ENCODE data around the gene CHD3. TPM values are rescaled to one million over a fixed set of nuclear protein-coding genes. Genes with fewer than 3 reads are reported as not detected.

The CHD3 gene
- total and polyA plus RNA-seq, 8 donors = 35.9 to 143 (median 45.3) TPM

GRCh38 chr17:7843257-7843535 is 45.4 kb upstream of the CHD3 start:
- ATAC-seq (no peak), DNase-seq (peak in 2 of 6 donors; percentile 67 to 80), FAIRE-seq (no peak)
- WGBS, 2 donors = 0 to 1% methylated on average over 17 of the region's 17 CpGs
- peaks cover 0 to 7% (median 6%) of the 10 kb centered on the region in 3 donors for H3K36me3 ChIP-seq
- H3K27ac ChIP-seq = peak overlapping the region; percentile 90 to 99 (median 96)
- no peaks in the 10 kb centered on the region for H3K9me3 ChIP-seq
- H3K4me1 ChIP-seq = peaks cover 13 to 23% (median 17%) of the 10 kb centered on the region in 3 donors
- H3K4me3 ChIP-seq = peak overlapping the region; percentile 56 to 71 (median 61)
- no peaks in the 10 kb centered on the region for H3K27me3 ChIP-seq
- intact Hi-C loops (cut with DNase I) = no loop called here
- TF ChIP-seq CTCF (IDR thresholded peaks at IDR 0.05) = no peak

- H3K27me3 ChIP-seq = no peaks in the 10 kb centered on the region
- 0 to 1% methylated on average over 45 to 61 of the region's 61 CpGs for WGBS, 2 donors
- DNase-seq (peak; percentile 84 to 93 (median 89)), ATAC-seq (peak; percentile 42 to 59 (median 55)), FAIRE-seq (no peak)
- intact Hi-C loops (cut with DNase I) = no loop called here
- H3K36me3 ChIP-seq = peaks cover 0 to 9% (median 6%) of the 10 kb centered on the region in 3 donors
- no peaks in the 10 kb centered on the region for H3K9me3 ChIP-seq
- peak overlapping the region; percentile 56 to 71 (median 61) for H3K4me3 ChIP-seq
- no peak for TF ChIP-seq CTCF (IDR thresholded peaks at IDR 0.05)
- peak overlapping the region; percentile 90 to 99 (median 96) for H3K27ac ChIP-seq
- peaks cover 13 to 22% (median 17%) of the 10 kb centered on the region in 3 donors for H3K4me1 ChIP-seq
These were observed 44.9 kb upstream of the CHD3 start for GRCh38 chr17:7843536-7844291.

- peak; percentile 89 to 95 (median 90) for DNase-seq
- H3K36me3 ChIP-seq = peaks cover 0 to 17% (median 6%) of the 10 kb centered on the region in 3 donors
- peak overlapping the region; percentile 90 to 99 (median 96) for H3K27ac ChIP-seq
- WGBS, 2 donors = 0% methylated on average over 68 to 71 of the region's 71 CpGs
- ATAC-seq = peak; percentile 49 to 72 (median 67)
- no peaks in the 10 kb centered on the region for H3K9me3 ChIP-seq
- no peak for FAIRE-seq
- peaks cover 13 to 18% (median 17%) of the 10 kb centered on the region in 3 donors for H3K4me1 ChIP-seq
- H3K4me3 ChIP-seq = peak overlapping the region; percentile 56 to 71 (median 61)
- TF ChIP-seq CTCF (IDR thresholded peaks at IDR 0.05) = no peak
- no peaks in the 10 kb centered on the region for H3K27me3 ChIP-seq
- intact Hi-C loops (cut with DNase I) = no loop called here
These were observed 44.1 kb upstream of the CHD3 start for GRCh38 chr17:7844292-7845154.

- no peak for TF ChIP-seq CTCF (IDR thresholded peaks at IDR 0.05)
- Histone ChIP-seq H3K4me1 (peaks cover 13 to 18% (median 17%) of the 10 kb centered on the region in 3 donors), H3K27me3 (no peaks in the 10 kb centered on the region), H3K27ac (peak overlapping the region; percentile 90 to 99 (median 96)), H3K9me3 (no peaks in the 10 kb centered on the region), H3K4me3 (peak overlapping the region in 3 of 4 donors; percentile 56 to 63 (median 59)), H3K36me3 (peaks cover 0 to 26% (median 6%) of the 10 kb centered on the region in 3 donors)
- DNase-seq (peak in 4 of 6 donors; percentile 37 to 69 (median 56)), ATAC-seq (no peak), FAIRE-seq (no peak)
- 61 to 65% methylated on average over 15 of the region's 15 CpGs for WGBS, 2 donors
- intact Hi-C loops (cut with DNase I) = no loop called here
These were observed 43.1 kb upstream of the CHD3 start for GRCh38 chr17:7845359-7846062.

Data from pancreas (tissue), 10 donors.